ENCODE data around the gene LRP2.

Gene LRP2

GRCh38 chr2:169165791-169166190, 196.5 kb downstream of the LRP2 start:
- Histone ChIP-seq H3K23ac (ENCODE audit: low read depth, low read length, poor library complexity) (no peak overlapping the region), H4K91ac (ENCODE audit: low read depth, low read length, poor library complexity) (no peak overlapping the region), H3K18ac (ENCODE audit: low read length) (no peak overlapping the region), H3K4me2 (ENCODE audit: insufficient read depth, low read length, poor library complexity, severe bottlenecking) (no peak overlapping the region), H3K27ac (replicated peaks; ENCODE audit: low read length) (no peak overlapping the region), H3K9ac (ENCODE audit: low read depth, low read length, poor library complexity) (no peak overlapping the region), H2AFZ (ENCODE audit: low read length) (no peak overlapping the region), H3K9me3 (replicated peaks in 1 of 2; ENCODE audit: control insufficient read depth in 2 of 2, insufficient read depth in 1 of 2, low read depth in 1 of 2, low read length in 2 of 2) (no peaks in the 10 kb centered on the region), H3K36me3 (replicated peaks in 1 of 2; ENCODE audit: control insufficient read depth in 2 of 2, insufficient read depth in 2 of 2, low read length in 2 of 2) (peaks cover 54 to 99% of the 10 kb centered on the region in 2 donors), H2BK5ac (ENCODE audit: low read length) (no peak overlapping the region), H3K4me1 (ENCODE audit: control insufficient read depth in 2 of 2, insufficient read depth in 1 of 2, low read depth in 1 of 2, low read length in 2 of 2) (no peaks in the 10 kb centered on the region), H3K79me1 (ENCODE audit: low read depth, low read length) (no peaks in the 10 kb centered on the region), H3K4ac (ENCODE audit: low read length) (no peak overlapping the region), H2BK12ac (ENCODE audit: low read length) (no peak overlapping the region), H3K4me3 (ENCODE audit: low read length in 2 of 2) (no peak overlapping the region), H2AK5ac (ENCODE audit: low read depth, low read length) (no peak overlapping the region), H2BK120ac (ENCODE audit: low read depth, low read length) (no peak overlapping the region), H3K14ac (ENCODE audit: low read length) (no peak overlapping the region), H4K8ac (ENCODE audit: low read depth, low read length) (no peak overlapping the region), H2BK15ac (ENCODE audit: low read length) (no peak overlapping the region), H3K27me3 (ENCODE audit: control insufficient read depth in 3 of 3, insufficient read depth in 3 of 3, low read depth in 1 of 3, low read length in 3 of 3) (no peaks in the 10 kb centered on the region)
- no CpG with 5 or more reads among the region's 3 CpGs for WGBS, 2 donors (ENCODE audit: extremely low coverage in 2 of 2, insufficient read length in 2 of 2, insufficient replicate concordance in 1 of 2)
- no peak for DNase-seq (ENCODE audit: low spot score)

DNA sequence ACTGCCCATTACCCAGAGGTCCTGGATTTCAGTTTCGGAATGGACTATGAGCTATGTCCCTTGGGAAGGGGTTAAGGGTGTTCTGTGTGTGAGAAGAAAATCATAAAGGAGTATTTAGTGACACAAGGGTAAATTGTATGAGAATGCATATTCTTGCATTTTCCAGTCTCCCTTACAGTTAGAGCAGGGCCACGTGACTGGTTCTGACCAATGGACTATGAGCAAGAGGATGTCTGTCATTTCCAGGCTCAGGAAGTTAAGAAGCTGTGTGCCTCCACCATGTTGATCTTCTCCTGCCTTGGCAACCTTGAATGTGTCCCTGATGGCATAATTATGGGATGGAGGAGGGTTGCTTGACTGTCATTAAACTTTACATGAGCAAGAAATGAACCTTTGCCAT, 198.0 kb downstream of the LRP2 start:
- DNase-seq (ENCODE audit: low spot score): no peak
- Histone ChIP-seq H2AK5ac (ENCODE audit: low read depth, low read length) (no peak overlapping the region), H3K4me3 (ENCODE audit: low read length in 2 of 2) (no peak overlapping the region), H3K27ac (replicated peaks; ENCODE audit: low read length) (no peak overlapping the region), H3K4me1 (ENCODE audit: control insufficient read depth in 2 of 2, insufficient read depth in 1 of 2, low read depth in 1 of 2, low read length in 2 of 2) (no peaks in the 10 kb centered on the region), H3K27me3 (ENCODE audit: control insufficient read depth in 3 of 3, insufficient read depth in 3 of 3, low read depth in 1 of 3, low read length in 3 of 3) (no peaks in the 10 kb centered on the region), H3K18ac (ENCODE audit: low read length) (no peak overlapping the region), H2BK15ac (ENCODE audit: low read length) (no peak overlapping the region), H2BK12ac (ENCODE audit: low read length) (no peak overlapping the region), H3K23ac (ENCODE audit: low read depth, low read length, poor library complexity) (no peak overlapping the region), H3K4ac (ENCODE audit: low read length) (no peak overlapping the region), H3K9ac (ENCODE audit: low read depth, low read length, poor library complexity) (no peak overlapping the region), H3K79me1 (ENCODE audit: low read depth, low read length) (no peaks in the 10 kb centered on the region), H2BK5ac (ENCODE audit: low read length) (no peak overlapping the region), H4K91ac (ENCODE audit: low read depth, low read length, poor library complexity) (no peak overlapping the region), H4K8ac (ENCODE audit: low read depth, low read length) (no peak overlapping the region), H3K36me3 (replicated peaks in 1 of 2; ENCODE audit: control insufficient read depth in 2 of 2, insufficient read depth in 2 of 2, low read length in 2 of 2) (peaks cover 46 to 98% of the 10 kb centered on the region in 2 donors), H2BK120ac (ENCODE audit: low read depth, low read length) (no peak overlapping the region), H3K4me2 (ENCODE audit: insufficient read depth, low read length, poor library complexity, severe bottlenecking) (no peak overlapping the region), H3K14ac (ENCODE audit: low read length) (no peak overlapping the region), H3K9me3 (replicated peaks in 1 of 2; ENCODE audit: control insufficient read depth in 2 of 2, insufficient read depth in 1 of 2, low read depth in 1 of 2, low read length in 2 of 2) (no peaks in the 10 kb centered on the region), H2AFZ (ENCODE audit: low read length) (no peak overlapping the region)
- no CpG with 5 or more reads among the region's 2 CpGs for WGBS, 2 donors (ENCODE audit: extremely low coverage in 2 of 2, insufficient read length in 2 of 2, insufficient replicate concordance in 1 of 2)

DNA sequence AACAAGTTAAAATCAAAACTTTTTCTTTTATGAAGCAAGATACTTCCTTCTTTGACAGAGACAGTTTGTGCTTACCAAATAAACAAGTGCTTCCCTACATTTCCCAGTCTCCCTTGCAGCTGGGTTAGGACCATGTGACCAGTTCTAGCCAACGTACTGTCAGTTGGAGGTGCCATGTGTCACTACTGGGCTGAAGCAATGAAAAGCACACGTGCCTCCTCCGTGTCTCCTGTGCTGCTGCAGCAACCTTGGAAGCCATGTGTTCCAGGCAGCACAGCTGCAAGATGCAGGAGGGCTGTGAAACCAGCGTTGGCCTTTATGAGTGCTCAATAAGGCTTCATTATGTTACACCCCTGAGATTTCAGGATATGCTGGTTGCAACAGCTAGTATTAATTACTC, 199.7 kb downstream of the LRP2 start:
- H3K36me3 ChIP-seq (replicated peaks in 1 of 2; ENCODE audit: control insufficient read depth in 2 of 2, insufficient read depth in 2 of 2, low read length in 2 of 2): peaks cover 37 to 86% of the 10 kb centered on the region in 2 donors

DNA sequence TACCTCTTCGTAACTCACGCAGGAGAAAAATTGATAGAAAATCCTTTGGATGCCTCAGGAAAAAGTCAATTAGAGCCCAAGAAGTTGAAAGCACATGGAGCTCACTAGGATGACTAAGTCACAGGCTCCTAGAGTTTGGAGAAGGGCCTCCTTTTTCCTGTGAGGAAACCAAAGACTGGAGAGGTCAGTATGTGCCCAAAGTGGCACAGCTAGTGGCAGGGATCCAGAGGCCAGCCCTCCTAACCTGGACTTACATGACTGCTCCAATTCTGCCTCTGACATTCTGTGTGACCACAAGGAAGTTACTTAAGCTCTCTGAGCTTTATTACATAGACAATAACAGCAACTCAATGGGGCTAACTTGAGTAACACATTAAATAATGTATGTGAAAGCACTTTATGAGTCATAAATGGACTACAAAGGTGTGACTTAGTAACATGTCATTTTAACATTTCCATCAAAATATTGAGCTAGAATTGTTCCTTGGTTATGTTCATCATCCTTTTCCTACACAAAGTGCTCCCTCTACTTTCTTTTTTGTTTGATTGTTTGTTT, 201.3 kb downstream of the LRP2 start:
- no peak overlapping the region for H3K23ac ChIP-seq (ENCODE audit: low read depth, low read length, poor library complexity)
- no peak overlapping the region for H2BK12ac ChIP-seq (ENCODE audit: low read length)
- H3K18ac ChIP-seq (ENCODE audit: low read length): no peak overlapping the region
- no peak overlapping the region for H3K9ac ChIP-seq (ENCODE audit: low read depth, low read length, poor library complexity)
- H4K91ac ChIP-seq (ENCODE audit: low read depth, low read length, poor library complexity): no peak overlapping the region
- H3K27ac ChIP-seq (replicated peaks; ENCODE audit: low read length): no peak overlapping the region
- no peak overlapping the region for H2BK5ac ChIP-seq (ENCODE audit: low read length)
- H2AK5ac ChIP-seq (ENCODE audit: low read depth, low read length): no peak overlapping the region
- WGBS, 2 donors (ENCODE audit: extremely low coverage in 2 of 2, insufficient read length in 2 of 2, insufficient replicate concordance in 1 of 2): no CpG with 5 or more reads among the region's 2 CpGs
- no peak overlapping the region for H2AFZ ChIP-seq (ENCODE audit: low read length)
- H3K9me3 ChIP-seq (replicated peaks in 1 of 2; ENCODE audit: control insufficient read depth in 2 of 2, insufficient read depth in 1 of 2, low read depth in 1 of 2, low read length in 2 of 2): no peaks in the 10 kb centered on the region
- H2BK120ac ChIP-seq (ENCODE audit: low read depth, low read length): no peak overlapping the region
- H3K27me3 ChIP-seq (ENCODE audit: control insufficient read depth in 3 of 3, insufficient read depth in 3 of 3, low read depth in 1 of 3, low read length in 3 of 3): no peaks in the 10 kb centered on the region
- no peak overlapping the region for H3K14ac ChIP-seq (ENCODE audit: low read length)
- no peak for DNase-seq (ENCODE audit: low spot score)
- no peak overlapping the region for H2BK15ac ChIP-seq (ENCODE audit: low read length)
- H3K79me1 ChIP-seq (ENCODE audit: low read depth, low read length): no peaks in the 10 kb centered on the region
- peaks cover 41 to 86% of the 10 kb centered on the region in 2 donors for H3K36me3 ChIP-seq (replicated peaks in 1 of 2; ENCODE audit: control insufficient read depth in 2 of 2, insufficient read depth in 2 of 2, low read length in 2 of 2)
- no peaks in the 10 kb centered on the region for H3K4me1 ChIP-seq (ENCODE audit: control insufficient read depth in 2 of 2, insufficient read depth in 1 of 2, low read depth in 1 of 2, low read length in 2 of 2)
- no peak overlapping the region for H3K4me3 ChIP-seq (ENCODE audit: low read length in 2 of 2)
- no peak overlapping the region for H3K4ac ChIP-seq (ENCODE audit: low read length)
- H4K8ac ChIP-seq (ENCODE audit: low read depth, low read length): no peak overlapping the region
- H3K4me2 ChIP-seq (ENCODE audit: insufficient read depth, low read length, poor library complexity, severe bottlenecking): no peak overlapping the region

More for the DNA sequence above, 199.7 kb downstream of the LRP2 start:
- H3K4me1 ChIP-seq (ENCODE audit: control insufficient read depth in 2 of 2, insufficient read depth in 1 of 2, low read depth in 1 of 2, low read length in 2 of 2): no peaks in the 10 kb centered on the region
- H2AFZ ChIP-seq (ENCODE audit: low read length): no peak overlapping the region
- no peak overlapping the region for H3K4me3 ChIP-seq (ENCODE audit: low read length in 2 of 2)
- H3K18ac ChIP-seq (ENCODE audit: low read length): no peak overlapping the region
- H3K23ac ChIP-seq (ENCODE audit: low read depth, low read length, poor library complexity): no peak overlapping the region
- H2BK5ac ChIP-seq (ENCODE audit: low read length): no peak overlapping the region
- no peaks in the 10 kb centered on the region for H3K79me1 ChIP-seq (ENCODE audit: low read depth, low read length)
- H2AK5ac ChIP-seq (ENCODE audit: low read depth, low read length): no peak overlapping the region
- no peak overlapping the region for H3K4ac ChIP-seq (ENCODE audit: low read length)
- H2BK12ac ChIP-seq (ENCODE audit: low read length): no peak overlapping the region
- no peaks in the 10 kb centered on the region for H3K9me3 ChIP-seq (replicated peaks in 1 of 2; ENCODE audit: control insufficient read depth in 2 of 2, insufficient read depth in 1 of 2, low read depth in 1 of 2, low read length in 2 of 2)
- no peak overlapping the region for H2BK120ac ChIP-seq (ENCODE audit: low read depth, low read length)
- no CpG with 5 or more reads among the region's 4 CpGs for WGBS, 2 donors (ENCODE audit: extremely low coverage in 2 of 2, insufficient read length in 2 of 2, insufficient replicate concordance in 1 of 2)
- H3K27ac ChIP-seq (replicated peaks; ENCODE audit: low read length): no peak overlapping the region
- no peak for DNase-seq (ENCODE audit: low spot score)
- H3K27me3 ChIP-seq (ENCODE audit: control insufficient read depth in 3 of 3, insufficient read depth in 3 of 3, low read depth in 1 of 3, low read length in 3 of 3): no peaks in the 10 kb centered on the region
- H4K8ac ChIP-seq (ENCODE audit: low read depth, low read length): no peak overlapping the region
- no peak overlapping the region for H3K4me2 ChIP-seq (ENCODE audit: insufficient read depth, low read length, poor library complexity, severe bottlenecking)
- H3K9ac ChIP-seq (ENCODE audit: low read depth, low read length, poor library complexity): no peak overlapping the region
- no peak overlapping the region for H3K14ac ChIP-seq (ENCODE audit: low read length)
- H4K91ac ChIP-seq (ENCODE audit: low read depth, low read length, poor library complexity): no peak overlapping the region
- no peak overlapping the region for H2BK15ac ChIP-seq (ENCODE audit: low read length)

Data from neuronal stem cell (in vitro differentiated cells).